ENCODE results near the gene DENND2A.
"Not testable (repeated sequence)": the region's sequence is repeated elsewhere in the genome, so short reads cannot be mapped to it uniquely, and the experiment has no call there.

Gene DENND2A

GRCh38 chr7:140679186-140679585 is 38.6 kb upstream of the DENND2A start:
- H3K9ac ChIP-seq (ENCODE audit: low read depth, low read length) = no peak overlapping the region
- H3K36me3 ChIP-seq (ENCODE audit: insufficient read depth, low read length) = no peaks in the 10 kb centered on the region
- peaks cover 5% of the 10 kb centered on the region for H3K4me1 ChIP-seq (ENCODE audit: control insufficient read depth, insufficient read depth, low read length)

DNA sequence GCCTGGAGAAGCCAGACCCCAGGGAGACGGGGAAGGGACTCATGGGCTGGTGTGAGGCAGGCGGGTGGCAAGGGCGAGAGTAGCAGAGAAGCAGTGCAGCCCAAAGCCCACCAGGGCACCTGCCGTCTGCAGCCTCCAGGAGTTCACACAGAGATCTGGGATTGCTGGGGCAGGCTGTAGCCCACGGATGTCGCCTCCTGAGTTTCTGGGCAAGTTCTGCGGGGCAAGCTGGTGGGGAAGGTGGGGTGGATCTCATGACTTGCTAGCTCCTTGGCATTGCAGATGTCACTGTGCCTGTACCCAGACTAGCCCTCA is 38.2 kb upstream of the DENND2A start:
- Histone ChIP-seq H3K9me3 (replicated peaks; ENCODE audit: low read length) (no peaks in the 10 kb centered on the region), H3K4me1 (ENCODE audit: control insufficient read depth, insufficient read depth, low read length) (peaks cover 7% of the 10 kb centered on the region), H3K27me3 (ENCODE audit: control insufficient read depth, insufficient read depth, low read length) (no peaks in the 10 kb centered on the region), H3K36me3 (ENCODE audit: insufficient read depth, low read length) (no peaks in the 10 kb centered on the region), H3K4me2 (ENCODE audit: low read length) (no peak overlapping the region), H3K4me3 (ENCODE audit: low read length) (no peak overlapping the region), H3K9ac (ENCODE audit: low read depth, low read length) (no peak overlapping the region)

More at GRCh38 chr7:140679186-140679585, 38.6 kb upstream of the DENND2A start:
- no peaks in the 10 kb centered on the region for H3K27me3 ChIP-seq (ENCODE audit: control insufficient read depth, insufficient read depth, low read length)
- no peak overlapping the region for H3K4me3 ChIP-seq (ENCODE audit: low read length)
- H3K9me3 ChIP-seq (replicated peaks; ENCODE audit: low read length) = no peaks in the 10 kb centered on the region
- no peak overlapping the region for H3K4me2 ChIP-seq (ENCODE audit: low read length)

- H3K9me3 ChIP-seq (replicated peaks; ENCODE audit: low read length) = no peaks in the 10 kb centered on the region
- H3K36me3 ChIP-seq (ENCODE audit: insufficient read depth, low read length) = no peaks in the 10 kb centered on the region
- no peaks in the 10 kb centered on the region for H3K27me3 ChIP-seq (ENCODE audit: control insufficient read depth, insufficient read depth, low read length)
- no peak overlapping the region for H3K4me2 ChIP-seq (ENCODE audit: low read length)
- no peak overlapping the region for H3K4me3 ChIP-seq (ENCODE audit: low read length)
- no peak overlapping the region for H3K9ac ChIP-seq (ENCODE audit: low read depth, low read length)
- peaks cover 12% of the 10 kb centered on the region for H3K4me1 ChIP-seq (ENCODE audit: control insufficient read depth, insufficient read depth, low read length)
Observed at GRCh38 chr7:140678081-140678815, 37.6 kb upstream of the DENND2A start.

- Histone ChIP-seq H3K4me1 (ENCODE audit: control insufficient read depth, insufficient read depth, low read length) (peaks cover 13% of the 10 kb centered on the region), H3K4me2 (ENCODE audit: low read length) (no peak overlapping the region), H3K9me3 (replicated peaks; ENCODE audit: low read length) (no peaks in the 10 kb centered on the region), H3K4me3 (ENCODE audit: low read length) (no peak overlapping the region), H3K27me3 (ENCODE audit: control insufficient read depth, insufficient read depth, low read length) (no peaks in the 10 kb centered on the region), H3K36me3 (ENCODE audit: insufficient read depth, low read length) (no peaks in the 10 kb centered on the region), H3K9ac (ENCODE audit: low read depth, low read length) (no peak overlapping the region)
Observed at GRCh38 chr7:140677496-140677895, 36.9 kb upstream of the DENND2A start.

- H3K4me2 ChIP-seq (ENCODE audit: low read length); H3K9me3 ChIP-seq (replicated peaks; ENCODE audit: low read length); H3K27me3 ChIP-seq (ENCODE audit: control insufficient read depth, insufficient read depth, low read length); H3K36me3 ChIP-seq (ENCODE audit: insufficient read depth, low read length); H3K9ac ChIP-seq (ENCODE audit: low read depth, low read length); H3K4me3 ChIP-seq (ENCODE audit: low read length): not testable (repeated sequence)
- H3K4me1 ChIP-seq (ENCODE audit: control insufficient read depth, insufficient read depth, low read length) = peaks cover 13% of the 10 kb centered on the region
Observed at GRCh38 chr7:140676956-140677355, 36.3 kb upstream of the DENND2A start.

DNA sequence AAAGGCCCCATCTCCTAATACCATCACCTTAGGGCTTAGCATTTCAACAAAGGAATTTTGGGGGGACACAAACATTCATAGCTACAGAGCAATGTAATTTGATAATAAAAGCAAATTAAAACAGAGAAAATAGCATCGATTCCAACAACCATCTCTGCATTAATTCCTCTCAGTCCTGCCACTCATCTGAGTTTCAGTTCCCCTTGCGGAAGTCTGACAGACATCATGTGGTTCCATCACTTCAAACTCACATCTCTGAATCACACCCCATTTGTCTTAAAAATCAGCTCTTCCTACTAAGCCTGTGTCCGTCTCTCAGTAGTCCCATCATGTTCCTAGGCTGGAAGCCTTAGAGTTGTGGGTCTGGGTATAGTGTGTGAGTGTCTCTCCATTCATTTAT is 35.7 kb upstream of the DENND2A start:
- H3K27me3 ChIP-seq (ENCODE audit: control insufficient read depth, insufficient read depth, low read length) = no peaks in the 10 kb centered on the region
- no peak overlapping the region for H3K9ac ChIP-seq (ENCODE audit: low read depth, low read length)
- no peaks in the 10 kb centered on the region for H3K9me3 ChIP-seq (replicated peaks; ENCODE audit: low read length)
- H3K4me3 ChIP-seq (ENCODE audit: low read length) = no peak overlapping the region
- H3K4me2 ChIP-seq (ENCODE audit: low read length) = no peak overlapping the region
- no peaks in the 10 kb centered on the region for H3K36me3 ChIP-seq (ENCODE audit: insufficient read depth, low read length)
- peaks cover 13% of the 10 kb centered on the region for H3K4me1 ChIP-seq (ENCODE audit: control insufficient read depth, insufficient read depth, low read length)

- H3K27me3 ChIP-seq (ENCODE audit: control insufficient read depth, insufficient read depth, low read length) = no peaks in the 10 kb centered on the region
- no peak overlapping the region for H3K4me3 ChIP-seq (ENCODE audit: low read length)
- H3K9me3 ChIP-seq (replicated peaks; ENCODE audit: low read length) = no peaks in the 10 kb centered on the region
- H3K4me2 ChIP-seq (ENCODE audit: low read length) = no peak overlapping the region
- H3K4me1 ChIP-seq (ENCODE audit: control insufficient read depth, insufficient read depth, low read length) = peaks cover 13% of the 10 kb centered on the region
- no peak overlapping the region for H3K9ac ChIP-seq (ENCODE audit: low read depth, low read length)
- H3K36me3 ChIP-seq (ENCODE audit: insufficient read depth, low read length) = no peaks in the 10 kb centered on the region
Observed at GRCh38 chr7:140675726-140676125, 35.1 kb upstream of the DENND2A start.

DNA sequence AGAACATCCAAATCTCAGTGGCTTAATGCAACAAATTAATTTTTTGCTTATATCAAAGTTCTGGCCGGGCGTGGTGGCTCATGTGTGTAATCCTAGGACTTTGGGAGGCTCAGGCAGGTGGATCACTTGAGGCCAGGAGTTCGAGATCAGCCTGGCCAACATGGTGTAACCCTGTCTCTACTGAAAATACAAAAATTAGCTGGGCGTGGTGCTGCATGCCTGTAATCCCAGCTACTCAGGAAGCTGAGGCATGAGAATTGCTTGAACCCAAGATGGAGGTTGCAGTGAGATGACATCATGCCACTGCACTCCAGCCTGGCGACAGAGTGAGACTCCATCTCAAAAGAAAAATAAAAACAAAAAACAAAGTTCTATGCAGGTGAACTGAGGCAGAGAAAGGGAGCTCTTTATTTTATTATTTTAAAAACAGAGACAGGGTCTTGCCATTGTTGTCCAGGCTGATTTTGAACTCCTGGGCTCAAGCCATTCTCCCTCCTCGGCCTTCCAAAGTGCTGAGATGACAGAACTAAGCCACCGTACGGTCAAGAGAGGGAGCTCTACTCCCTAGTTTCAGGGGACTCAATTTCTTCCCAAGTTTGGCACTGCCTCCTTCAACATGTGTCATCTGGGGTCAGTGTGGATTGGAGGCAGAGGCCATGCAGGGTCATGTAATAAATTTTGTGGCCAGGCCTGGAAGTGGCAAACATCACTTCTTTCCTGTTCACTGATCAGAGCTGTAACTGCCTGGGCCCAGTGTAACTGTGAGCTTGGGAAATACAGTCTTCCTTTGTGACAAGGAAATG is 34.5 kb upstream of the DENND2A start:
- H3K4me1 ChIP-seq (ENCODE audit: control insufficient read depth, insufficient read depth, low read length) = peaks cover 13% of the 10 kb centered on the region
- H3K4me3 ChIP-seq (ENCODE audit: low read length) = no peak overlapping the region
- H3K36me3 ChIP-seq (ENCODE audit: insufficient read depth, low read length) = no peaks in the 10 kb centered on the region
- H3K27me3 ChIP-seq (ENCODE audit: control insufficient read depth, insufficient read depth, low read length) = peaks cover 4% of the 10 kb centered on the region
- H3K9ac ChIP-seq (ENCODE audit: low read depth, low read length) = no peak overlapping the region
- H3K4me2 ChIP-seq (ENCODE audit: low read length) = no peak overlapping the region
- H3K9me3 ChIP-seq (replicated peaks; ENCODE audit: low read length) = no peaks in the 10 kb centered on the region

GRCh38 chr7:140674356-140674800 is 33.8 kb upstream of the DENND2A start:
- peaks cover 13% of the 10 kb centered on the region for H3K4me1 ChIP-seq (ENCODE audit: control insufficient read depth, insufficient read depth, low read length)
- peaks cover 5% of the 10 kb centered on the region for H3K27me3 ChIP-seq (ENCODE audit: control insufficient read depth, insufficient read depth, low read length)
- no peaks in the 10 kb centered on the region for H3K36me3 ChIP-seq (ENCODE audit: insufficient read depth, low read length)
- H3K9ac ChIP-seq (ENCODE audit: low read depth, low read length) = no peak overlapping the region
- no peaks in the 10 kb centered on the region for H3K9me3 ChIP-seq (replicated peaks; ENCODE audit: low read length)
- no peak overlapping the region for H3K4me2 ChIP-seq (ENCODE audit: low read length)
- no peak overlapping the region for H3K4me3 ChIP-seq (ENCODE audit: low read length)

GRCh38 chr7:140673774-140674155 is 33.2 kb upstream of the DENND2A start:
- H3K4me3 ChIP-seq (ENCODE audit: low read length) = peak overlapping the region; percentile 92
- H3K9me3 ChIP-seq (replicated peaks; ENCODE audit: low read length) = no peaks in the 10 kb centered on the region
- peaks cover 13% of the 10 kb centered on the region for H3K4me1 ChIP-seq (ENCODE audit: control insufficient read depth, insufficient read depth, low read length)
- H3K36me3 ChIP-seq (ENCODE audit: insufficient read depth, low read length) = no peaks in the 10 kb centered on the region
- peak overlapping the region; percentile 97 for H3K4me2 ChIP-seq (ENCODE audit: low read length)
- H3K27me3 ChIP-seq (ENCODE audit: control insufficient read depth, insufficient read depth, low read length) = peaks cover 5% of the 10 kb centered on the region
- peak overlapping the region; percentile 74 for H3K9ac ChIP-seq (ENCODE audit: low read depth, low read length)

DNA sequence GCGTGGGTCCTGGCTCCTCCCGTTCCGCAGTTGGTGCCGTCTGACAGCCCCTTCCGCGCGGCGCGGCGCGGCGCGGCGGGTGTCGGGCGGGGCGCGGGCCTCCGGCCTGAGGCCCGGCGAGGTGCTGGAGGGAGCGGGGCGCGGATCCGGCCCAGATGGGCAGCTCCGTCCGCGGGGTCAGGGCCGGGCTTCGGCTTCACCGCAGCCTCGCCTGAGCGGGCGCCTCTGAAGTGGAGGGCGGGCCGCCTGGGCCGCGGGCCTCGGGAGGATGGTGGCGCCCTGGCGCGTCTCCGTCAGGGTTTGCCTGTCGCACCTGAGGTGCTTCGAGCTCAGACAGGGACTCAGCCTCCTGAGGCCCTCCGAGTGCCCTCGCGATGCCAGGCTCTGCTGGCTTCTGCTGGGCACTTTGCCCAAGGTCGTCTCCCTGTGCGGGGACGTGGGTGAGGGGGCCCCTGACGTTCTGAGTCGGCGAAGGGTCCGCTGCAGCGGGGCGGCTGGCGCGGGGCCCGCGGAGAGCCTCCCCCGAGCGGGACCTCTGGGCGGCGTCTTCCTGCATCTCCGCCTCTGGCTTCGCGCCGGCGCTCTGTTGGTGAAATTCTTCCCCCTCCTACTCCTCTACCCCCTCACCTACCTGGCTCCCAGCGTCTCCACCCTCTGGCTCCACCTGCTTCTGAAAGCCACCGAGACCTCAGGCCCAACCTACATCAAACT is 32.6 kb upstream of the DENND2A start:
- H3K9ac ChIP-seq (ENCODE audit: low read depth, low read length) = peak overlapping the region; percentile 74
- H3K9me3 ChIP-seq (replicated peaks; ENCODE audit: low read length) = no peaks in the 10 kb centered on the region
- H3K27me3 ChIP-seq (ENCODE audit: control insufficient read depth, insufficient read depth, low read length) = peaks cover 5% of the 10 kb centered on the region
- H3K4me1 ChIP-seq (ENCODE audit: control insufficient read depth, insufficient read depth, low read length) = peaks cover 13% of the 10 kb centered on the region
- peak overlapping the region; percentile 97 for H3K4me2 ChIP-seq (ENCODE audit: low read length)
- no peaks in the 10 kb centered on the region for H3K36me3 ChIP-seq (ENCODE audit: insufficient read depth, low read length)
- H3K4me3 ChIP-seq (ENCODE audit: low read length) = peak overlapping the region; percentile 92
